Keratinocyte (primary cell): Measurements from ENCODE around the gene NME7. TPM values are rescaled to one million over a fixed set of nuclear protein-coding genes. Genes with fewer than 3 reads are reported as not detected.

Source experiments
- DNase-seq: peaks from one replicate; pipeline ENCODE4 v3.0.0-alpha.2; 2011; ENCODE audit warnings: low read depth, missing footprints, low spot score
- FAIRE-seq: peaks from 2 replicates; lab custom pipeline; 2011; peaks lifted over from hg19 to GRCh38; lab: Jason Lieb, UNC
- H2AFZ ChIP-seq: 2 replicates; pipeline ENCODE4 v1.6.0; 2012; ENCODE audit warnings: low read length, control low read depth, inconsistent platforms; ENCODE audit not compliant: control insufficient read depth
- H3K27ac ChIP-seq: 2 replicates; pipeline ENCODE4 v1.5.1; 2011; ENCODE audit warnings: low read length; ENCODE audit not compliant: control insufficient read depth, insufficient read depth
- H3K27me3 ChIP-seq: 3 replicates; pipeline ENCODE4 v1.6.0; 2011; ENCODE audit warnings: low read length; ENCODE audit not compliant: control insufficient read depth, insufficient read depth; ENCODE audit errors: extremely low read depth
- H3K36me3 ChIP-seq, 2 experiments: 2 replicates in 1 of 2; 3 replicates in 1 of 2; pipeline ENCODE4 v1.5.1; 2011; ENCODE audit warnings: low read length in 2 of 2, mild to moderate bottlenecking in 1 of 2; ENCODE audit not compliant: control insufficient read depth in 2 of 2, insufficient read depth in 2 of 2; ENCODE audit errors: extremely low read depth in 1 of 2
- H3K4me1 ChIP-seq: 3 replicates; pipeline ENCODE4 v1.5.1; 2011; ENCODE audit warnings: low read length; ENCODE audit not compliant: control insufficient read depth, insufficient read depth; ENCODE audit errors: extremely low read depth
- H3K4me2 ChIP-seq: 3 replicates; pipeline ENCODE4 v1.6.0; 2011; ENCODE audit warnings: low read depth, low read length; ENCODE audit not compliant: control insufficient read depth, insufficient read depth; ENCODE audit errors: extremely low read depth
- H3K4me3 ChIP-seq, 3 experiments: fragments of 200-600 bp in 1 of 3; sonication (generic) in 1 of 3; 2 replicates in 2 of 3; 3 replicates in 1 of 3; pipeline ENCODE4 v1.5.1; 2011 to 2016; ENCODE audit warnings: low read length in 3 of 3, mild to moderate bottlenecking in 3 of 3, control low read depth in 2 of 3, inconsistent platforms in 1 of 3, low read depth in 1 of 3, mixed read lengths in 1 of 3, mixed run types in 1 of 3, moderate library complexity in 1 of 3; ENCODE audit not compliant: control insufficient read depth in 2 of 3, insufficient read depth in 2 of 3; ENCODE audit errors: extremely low read depth in 1 of 3
- H3K79me2 ChIP-seq: 2 replicates; pipeline ENCODE4 v1.6.0; 2012; ENCODE audit warnings: low read length; ENCODE audit not compliant: control insufficient read depth, insufficient read depth
- H3K9ac ChIP-seq: 3 replicates; pipeline ENCODE4 v1.6.0; 2011; ENCODE audit warnings: low read length; ENCODE audit not compliant: control insufficient read depth, insufficient read depth; ENCODE audit errors: extremely low read depth
- H3K9me1 ChIP-seq: 3 replicates; pipeline ENCODE4 v1.6.0; 2011; ENCODE audit warnings: low read length; ENCODE audit not compliant: control insufficient read depth, insufficient read depth; ENCODE audit errors: extremely low read depth
- H3K9me3 ChIP-seq: 2 replicates; pipeline ENCODE4 v1.5.1; 2012; ENCODE audit warnings: low read depth, low read length; ENCODE audit not compliant: control insufficient read depth
- H4K20me1 ChIP-seq: 3 replicates; pipeline ENCODE4 v1.6.0; 2011; ENCODE audit warnings: low read length; ENCODE audit not compliant: control insufficient read depth, insufficient read depth; ENCODE audit errors: extremely low read depth
- CTCF ChIP-seq, 3 experiments: IDR thresholded peaks in 1 of 3; conservative IDR thresholded peaks in 1 of 3; optimal IDR thresholded peaks in 1 of 3; 2 replicates in 2 of 3; 3 replicates in 1 of 3; pipeline versions ENCODE3 to v1.5.1; 2011; ENCODE audit warnings: low read length in 3 of 3, mild to moderate bottlenecking in 3 of 3, moderate library complexity in 2 of 3, control low read depth in 1 of 3, inconsistent platforms in 1 of 3; ENCODE audit not compliant: insufficient read depth in 2 of 3; ENCODE audit errors: extremely low read depth in 1 of 3
- EZH2 ChIP-seq: IDR thresholded peaks from one replicate; pipeline ENCODE4 v1.6.1; 2012; ENCODE audit warnings: inconsistent platforms, mild to moderate bottlenecking, low read length, moderate library complexity
- dilution Hi-C: fragments of 300-500 bp; cut with MboI; formaldehyde crosslinking; loops from one replicate; pipeline ENCODE4 v1.7.0; 2020; ENCODE audit warnings: low sequenced_read_pairs; ENCODE audit not compliant: extremely low pct_ligation_motif_present
- polyA plus RNA-seq, 5 experiments: library from polyadenylated mRNA; depleted of rRNA in 3 of 5; stranded (reverse) in 3 of 5; stranded (forward) in 1 of 5; unstranded in 1 of 5; fragments of >200 nt; gene quantifications; 1 replicate in 1 of 5; 2 replicates in 3 of 5; 3 replicates in 1 of 5; pipeline versions ENCODE4 v1.2.1 to v1.2.3, GENCODE V29; 2011 to 2012; ENCODE audit warnings: missing spikeins in 2 of 5, low read depth in 1 of 5, low replicate concordance in 1 of 5

The NME7 gene
- polyA plus RNA-seq, 1 donor (not counting 4 experiments of a cell fraction or from before 2014, with no cell fraction given), result 52.9 TPM

GRCh38 chr1:169117599-169117998 is 250.0 kb downstream of the NME7 start:
- FAIRE-seq, result no peak
- dilution Hi-C loops, result no loop called here
- peaks cover 14% of the 10 kb centered on the region for H3K79me2 ChIP-seq

GRCh38 chr1:169117014-169117413 is 250.6 kb downstream of the NME7 start:
- dilution Hi-C loops, result no loop called here
- no peak overlapping the region for H3K9ac ChIP-seq
- H3K4me1 ChIP-seq, result peaks cover 61% of the 10 kb centered on the region
- no peaks in the 10 kb centered on the region for H3K9me3 ChIP-seq
- H3K4me2 ChIP-seq, result peak overlapping the region; percentile 12
- no peak overlapping the region for H3K27ac ChIP-seq
- H3K4me3 ChIP-seq, result no peak overlapping the region
- H3K27me3 ChIP-seq, result no peaks in the 10 kb centered on the region
- H3K79me2 ChIP-seq, result peaks cover 17% of the 10 kb centered on the region
- H2AFZ ChIP-seq, result no peak overlapping the region
- DNase-seq, result no peak
- TF ChIP-seq CTCF (optimal IDR thresholded peaks at IDR 0.05 in 1 of 3, IDR thresholded peaks at IDR 0.05 in 1 of 3, conservative IDR thresholded peaks at IDR 0.05 in 1 of 3; ENCODE audit: extremely low read depth in 1 of 3, insufficient read depth in 2 of 3, low read length in 3 of 3) (no peak), EZH2 (no peak)
- H4K20me1 ChIP-seq, result no peaks in the 10 kb centered on the region
- no peaks in the 10 kb centered on the region for H3K9me1 ChIP-seq
- H3K36me3 ChIP-seq, result peaks cover 0 to 4% of the 10 kb centered on the region in 2 experiments
- no peak for FAIRE-seq

More at GRCh38 chr1:169117599-169117998, 250.0 kb downstream of the NME7 start:
- Histone ChIP-seq H3K9me3 (no peaks in the 10 kb centered on the region), H3K27me3 (no peaks in the 10 kb centered on the region), H3K4me3 (no peak overlapping the region), H3K27ac (peak overlapping the region; percentile 27), H3K36me3 (no peaks in the 10 kb centered on the region), H3K4me1 (peaks cover 61% of the 10 kb centered on the region), H2AFZ (no peak overlapping the region), H3K4me2 (peak overlapping the region; percentile 1), H4K20me1 (no peaks in the 10 kb centered on the region), H3K9me1 (no peaks in the 10 kb centered on the region), H3K9ac (no peak overlapping the region)
- DNase-seq, result no peak
- TF ChIP-seq CTCF (optimal IDR thresholded peaks at IDR 0.05 in 1 of 3, IDR thresholded peaks at IDR 0.05 in 1 of 3, conservative IDR thresholded peaks at IDR 0.05 in 1 of 3; ENCODE audit: extremely low read depth in 1 of 3, insufficient read depth in 2 of 3, low read length in 3 of 3), result no peak
- no peak for TF ChIP-seq EZH2
